ENCODE data around the gene ELP5.

DNA sequence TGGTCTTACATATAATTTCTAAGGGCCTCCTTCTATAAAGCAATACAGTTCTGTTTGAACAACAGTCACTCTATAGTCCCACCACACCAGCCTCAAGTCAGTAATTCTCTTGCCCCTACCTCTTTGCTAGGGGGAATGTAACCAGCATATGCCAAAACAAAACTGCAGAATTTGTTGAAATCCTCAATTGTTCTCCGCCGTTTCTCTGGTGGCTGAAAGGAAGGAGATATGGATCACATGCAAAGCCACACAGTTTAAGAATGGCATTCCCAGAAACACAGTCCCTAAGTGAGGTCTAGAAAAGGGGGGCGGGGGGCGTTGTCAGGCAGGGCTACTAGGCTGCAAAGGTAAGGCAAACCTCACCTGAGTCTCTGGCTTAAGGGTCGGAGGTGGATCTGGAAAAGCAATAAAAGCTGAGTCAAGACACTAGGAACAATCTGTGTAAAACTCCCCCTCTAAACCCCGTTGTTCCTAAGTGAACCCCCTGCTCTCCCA, 14.7 kb upstream of the ELP5 start:
- TF ChIP-seq POLR2A (IDR thresholded peaks at IDR 0.05; ENCODE audit: low read depth) (no peak), POLR2AphosphoS5 (IDR thresholded peaks at IDR 0.05) (no peak)
- TF ChIP-seq, protein P1, sequence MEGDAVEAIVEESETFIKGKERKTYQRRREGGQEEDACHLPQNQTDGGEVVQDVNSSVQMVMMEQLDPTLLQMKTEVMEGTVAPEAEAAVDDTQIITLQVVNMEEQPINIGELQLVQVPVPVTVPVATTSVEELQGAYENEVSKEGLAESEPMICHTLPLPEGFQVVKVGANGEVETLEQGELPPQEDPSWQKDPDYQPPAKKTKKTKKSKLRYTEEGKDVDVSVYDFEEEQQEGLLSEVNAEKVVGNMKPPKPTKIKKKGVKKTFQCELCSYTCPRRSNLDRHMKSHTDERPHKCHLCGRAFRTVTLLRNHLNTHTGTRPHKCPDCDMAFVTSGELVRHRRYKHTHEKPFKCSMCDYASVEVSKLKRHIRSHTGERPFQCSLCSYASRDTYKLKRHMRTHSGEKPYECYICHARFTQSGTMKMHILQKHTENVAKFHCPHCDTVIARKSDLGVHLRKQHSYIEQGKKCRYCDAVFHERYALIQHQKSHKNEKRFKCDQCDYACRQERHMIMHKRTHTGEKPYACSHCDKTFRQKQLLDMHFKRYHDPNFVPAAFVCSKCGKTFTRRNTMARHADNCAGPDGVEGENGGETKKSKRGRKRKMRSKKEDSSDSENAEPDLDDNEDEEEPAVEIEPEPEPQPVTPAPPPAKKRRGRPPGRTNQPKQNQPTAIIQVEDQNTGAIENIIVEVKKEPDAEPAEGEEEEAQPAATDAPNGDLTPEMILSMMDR (IDR thresholded peaks at IDR 0.05), result no peak

Data from esophagus muscularis mucosa (tissue), 3 donors.